Nephron (organoid): ENCODE data around the gene DPH1.

Experiments used
- H3K27ac Mint-ChIP-seq, 3 experiments: 2 replicates each; pipeline ENCODE4 v1.8.0; 2020; ENCODE audit warnings: mixed read lengths in 3 of 3, mild to moderate bottlenecking in 2 of 3, moderate library complexity in 1 of 3
- H3K27me3 Mint-ChIP-seq: 2 replicates; pipeline ENCODE4 v1.8.0; 2021; ENCODE audit warnings: low read depth, mild to moderate bottlenecking, moderate library complexity, mixed read lengths
- H3K36me3 Mint-ChIP-seq: 2 replicates; pipeline ENCODE4 v1.8.0; 2020; ENCODE audit warnings: low read depth, mixed read lengths
- H3K4me1 Mint-ChIP-seq: 2 replicates; pipeline ENCODE4 v1.8.0; 2020; ENCODE audit warnings: mixed read lengths
- H3K4me3 Mint-ChIP-seq, 3 experiments: 2 replicates each; pipeline ENCODE4 v1.8.0; 2020; ENCODE audit warnings: mild to moderate bottlenecking in 3 of 3, mixed read lengths in 3 of 3, moderate library complexity in 2 of 3
- H3K9me3 Mint-ChIP-seq: 2 replicates; pipeline ENCODE4 v1.8.0; 2020; ENCODE audit warnings: mixed read lengths
- CTCF ChIP-seq, 3 experiments: fragments of 200-600 bp; sonication (generic); IDR thresholded peaks; one replicate each; pipeline ENCODE4 v1.5.0; 2021; ENCODE audit warnings: antibody characterized with exemption in 3 of 3; ENCODE audit not compliant: unreplicated experiment in 3 of 3

Gene DPH1

GRCh38 chr17:2084766-2085647 is 55.1 kb downstream of the DPH1 start:
- H3K9me3 Mint-ChIP-seq: no peaks in the 10 kb centered on the region
- H3K4me1 Mint-ChIP-seq: peaks cover 82% of the 10 kb centered on the region
- H3K27ac Mint-ChIP-seq: peak overlapping the region; percentile 96 to 98 (median 97)
- H3K4me3 Mint-ChIP-seq: peak overlapping the region in 2 of 3 experiments; percentile 22 to 35
- no peaks in the 10 kb centered on the region for H3K27me3 Mint-ChIP-seq
- peaks cover 22% of the 10 kb centered on the region for H3K36me3 Mint-ChIP-seq
- no peak for TF ChIP-seq CTCF (IDR thresholded peaks at IDR 0.05; ENCODE audit: unreplicated experiment in 3 of 3)

- peak overlapping the region; percentile 96 to 98 (median 97) for H3K27ac Mint-ChIP-seq
- H3K4me1 Mint-ChIP-seq: peaks cover 87% of the 10 kb centered on the region
- H3K27me3 Mint-ChIP-seq: no peaks in the 10 kb centered on the region
- peaks cover 22% of the 10 kb centered on the region for H3K36me3 Mint-ChIP-seq
- H3K9me3 Mint-ChIP-seq: no peaks in the 10 kb centered on the region
- no peak overlapping the region for H3K4me3 Mint-ChIP-seq
- no peak for TF ChIP-seq CTCF (IDR thresholded peaks at IDR 0.05; ENCODE audit: unreplicated experiment in 3 of 3)
These were observed 55.6 kb downstream of the DPH1 start for GRCh38 chr17:2085648-2085949.

- peaks cover 94% of the 10 kb centered on the region for H3K4me1 Mint-ChIP-seq
- H3K4me3 Mint-ChIP-seq: no peak overlapping the region
- no peak for TF ChIP-seq CTCF (IDR thresholded peaks at IDR 0.05; ENCODE audit: unreplicated experiment in 3 of 3)
- no peaks in the 10 kb centered on the region for H3K27me3 Mint-ChIP-seq
- H3K9me3 Mint-ChIP-seq: no peaks in the 10 kb centered on the region
- H3K36me3 Mint-ChIP-seq: peaks cover 20% of the 10 kb centered on the region
- peak overlapping the region; percentile 96 to 98 (median 97) for H3K27ac Mint-ChIP-seq
These were observed 56.4 kb downstream of the DPH1 start for GRCh38 chr17:2086306-2086705.

GRCh38 chr17:2087597-2088211 is 57.8 kb downstream of the DPH1 start:
- no peaks in the 10 kb centered on the region for H3K9me3 Mint-ChIP-seq
- peak overlapping the region in 2 of 3 experiments; percentile 24 to 57 for H3K4me3 Mint-ChIP-seq
- peaks cover 91% of the 10 kb centered on the region for H3K4me1 Mint-ChIP-seq
- no peaks in the 10 kb centered on the region for H3K27me3 Mint-ChIP-seq
- TF ChIP-seq CTCF (IDR thresholded peaks at IDR 0.05; ENCODE audit: unreplicated experiment in 3 of 3): no peak
- peak overlapping the region; percentile 96 to 98 (median 97) for H3K27ac Mint-ChIP-seq
- H3K36me3 Mint-ChIP-seq: peaks cover 17% of the 10 kb centered on the region

GRCh38 chr17:2089021-2089422 is 59.1 kb downstream of the DPH1 start:
- H3K4me3 Mint-ChIP-seq: peak overlapping the region; percentile 14 to 78 (median 76)
- H3K27me3 Mint-ChIP-seq: no peaks in the 10 kb centered on the region
- H3K27ac Mint-ChIP-seq: peak overlapping the region; percentile 97 to 99 (median 98)
- H3K9me3 Mint-ChIP-seq: no peaks in the 10 kb centered on the region
- no peak for TF ChIP-seq CTCF (IDR thresholded peaks at IDR 0.05; ENCODE audit: unreplicated experiment in 3 of 3)
- H3K4me1 Mint-ChIP-seq: peaks cover 77% of the 10 kb centered on the region
- H3K36me3 Mint-ChIP-seq: peaks cover 10% of the 10 kb centered on the region
